HG02840 (cell line): ENCODE measurements around the gene RNF130.
"Not testable (repeated sequence)": the region's sequence is repeated elsewhere in the genome, so short reads cannot be mapped to it uniquely, and the experiment has no call there.

Experiments used
- ATAC-seq: cut with Tn5 transposase; IDR thresholded peaks from one replicate; pipeline ENCODE4 v1.9.1; 2021; ENCODE audit warnings: mild to moderate bottlenecking, moderate library complexity, moderate number of reproducible peaks; ENCODE audit not compliant: unreplicated experiment, low FRiP score

The RNF130 gene

DNA sequence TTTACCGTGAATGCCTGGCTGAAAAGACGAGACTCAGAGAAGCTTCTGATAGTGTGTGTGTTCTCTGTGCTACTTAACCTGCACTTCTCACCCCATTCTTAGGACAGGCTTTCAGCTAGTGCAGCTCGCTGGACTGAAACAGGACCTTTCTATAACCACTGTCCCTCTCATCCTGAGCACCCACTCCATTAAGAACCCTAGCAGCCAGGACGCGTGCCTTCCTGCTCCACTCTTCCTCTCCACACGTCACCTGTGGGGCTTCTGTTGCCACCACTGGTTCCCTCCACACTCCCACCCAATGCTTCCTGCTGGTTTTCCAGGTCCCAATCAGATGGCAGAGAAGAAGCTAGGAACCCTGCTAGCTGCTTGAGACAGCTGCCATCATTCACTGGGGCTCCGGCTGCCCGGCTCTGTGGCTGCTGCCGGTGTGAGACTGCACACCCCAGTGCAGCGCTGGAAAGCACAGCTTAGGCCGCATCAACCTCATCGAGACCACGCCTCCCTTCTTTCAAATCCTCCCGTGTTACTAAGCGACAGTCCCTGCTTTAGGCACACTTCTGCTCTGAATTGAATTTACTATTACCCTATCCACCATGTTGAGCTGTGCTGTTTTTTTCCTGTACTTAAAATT, 44.0 kb downstream of the RNF130 start:
- no peak for ATAC-seq

DNA sequence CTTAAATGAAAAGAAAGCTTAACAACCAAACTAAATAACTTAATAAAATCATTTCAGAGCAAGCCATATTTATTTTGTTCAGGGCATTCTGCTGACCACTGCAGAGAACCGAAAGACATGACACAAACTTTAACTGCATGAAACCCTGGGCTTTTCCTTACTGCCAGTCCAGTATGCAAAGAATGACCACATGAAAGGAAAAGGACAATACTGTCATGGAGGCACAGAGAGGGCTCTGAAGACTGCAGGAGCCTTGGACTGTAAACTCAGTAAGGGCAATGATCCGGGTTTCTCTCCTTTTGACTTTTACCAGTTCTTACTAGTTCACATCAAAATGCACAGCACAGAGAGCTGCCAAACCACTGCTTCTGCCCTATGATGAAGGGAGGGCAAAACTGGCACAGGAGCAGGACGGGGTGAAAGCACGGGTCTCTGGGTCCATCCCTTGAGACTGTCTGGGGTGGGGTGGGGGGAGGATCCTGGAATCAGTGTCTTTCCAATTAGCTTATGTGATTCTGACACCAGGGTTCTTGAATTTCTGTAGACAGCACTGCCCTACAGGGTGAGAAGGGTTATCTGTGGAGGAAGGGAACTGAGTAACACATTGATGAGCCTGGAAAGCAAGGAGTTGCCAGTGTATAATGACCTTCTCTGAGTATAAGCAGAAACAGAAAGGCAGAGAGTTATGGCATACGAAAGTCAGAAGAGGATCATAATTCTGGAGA, 44.7 kb downstream of the RNF130 start:
- no peak for ATAC-seq

GRCh38 chr5:180026320-180026719, 45.2 kb downstream of the RNF130 start:
- ATAC-seq: no peak

DNA sequence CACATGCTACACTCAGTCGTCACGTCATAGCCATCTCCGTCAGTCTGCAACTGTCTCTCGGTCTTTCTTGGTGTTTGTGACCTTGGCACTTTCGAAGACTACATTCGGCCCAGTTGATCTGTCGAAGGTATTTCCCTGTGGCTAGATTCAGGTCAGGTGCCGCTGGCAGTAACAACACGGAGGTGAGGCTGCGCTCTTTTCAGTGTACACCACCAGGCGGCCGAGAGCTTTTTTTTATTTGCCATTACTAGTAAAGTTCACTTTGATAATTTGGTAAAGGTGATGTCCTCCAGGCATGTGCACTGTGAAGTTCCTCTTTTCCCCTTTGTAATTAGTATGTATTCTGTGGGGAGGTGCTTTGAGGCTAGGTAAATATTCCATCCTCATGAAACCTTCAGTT, 49.7 kb downstream of the RNF130 start:
- ATAC-seq: no peak

DNA sequence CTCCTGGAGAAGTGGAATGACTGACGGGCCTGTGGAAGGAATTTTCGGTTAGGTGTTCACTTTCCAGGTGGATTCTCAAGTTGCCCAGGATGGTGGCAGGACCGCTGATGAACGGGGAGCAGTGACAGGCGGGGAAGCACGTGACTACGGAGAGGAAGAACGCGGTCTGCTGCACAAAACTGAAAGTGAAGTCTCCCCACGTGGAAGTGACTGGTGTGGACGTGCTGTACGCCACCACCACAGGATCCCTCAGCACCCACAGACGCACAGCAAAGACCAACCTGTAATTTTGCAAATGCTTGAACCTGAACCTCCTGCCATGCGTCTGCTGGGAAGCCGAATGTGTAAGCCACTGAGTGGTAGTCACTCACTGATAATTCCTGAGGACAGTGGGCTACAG, 51.4 kb downstream of the RNF130 start:
- ATAC-seq: no peak

- no peak for ATAC-seq
These were observed 53.1 kb downstream of the RNF130 start for GRCh38 chr5:180018347-180019060.

DNA sequence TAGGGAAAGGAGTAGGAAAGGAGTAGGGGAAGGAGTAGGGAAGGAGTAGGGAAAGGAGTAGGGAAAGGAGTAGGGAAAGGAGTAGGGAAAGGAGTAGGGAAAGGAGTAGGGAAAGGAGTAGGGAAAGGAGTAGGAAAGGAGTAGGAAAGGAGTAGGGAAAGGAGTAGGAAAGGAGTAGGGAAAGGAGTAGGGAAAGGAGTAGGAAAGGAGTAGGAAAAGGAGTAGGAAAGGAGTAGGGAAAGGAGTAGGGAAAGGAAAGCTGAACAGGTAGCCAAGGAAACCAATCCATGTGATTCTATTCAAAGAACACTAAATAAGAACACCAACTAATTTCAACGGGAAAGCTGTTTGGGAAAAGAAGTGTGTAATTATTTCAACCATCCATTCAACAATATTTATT, 56.0 kb downstream of the RNF130 start:
- not testable (repeated sequence) for ATAC-seq

DNA sequence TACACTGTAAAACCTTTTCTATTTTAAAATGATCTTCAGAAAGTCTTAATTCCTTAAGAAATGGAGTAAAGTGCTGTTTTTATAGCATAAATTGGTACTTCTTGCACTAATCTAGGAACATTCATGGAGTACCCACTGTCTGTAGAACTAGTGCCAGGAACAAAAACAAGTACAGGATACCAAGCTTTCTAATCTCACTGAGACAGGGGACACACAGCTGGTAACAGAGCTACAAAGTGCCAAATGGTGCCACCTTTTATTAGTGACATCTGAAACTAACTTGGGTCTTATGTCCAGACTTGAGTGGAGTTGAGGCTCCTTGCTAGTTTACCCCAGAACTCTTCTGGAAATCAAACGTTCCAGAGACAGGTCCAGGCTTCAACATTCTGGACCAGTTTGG, 57.9 kb downstream of the RNF130 start:
- ATAC-seq: no peak

GRCh38 chr5:180012316-180012715, 59.2 kb downstream of the RNF130 start:
- ATAC-seq: no peak

DNA sequence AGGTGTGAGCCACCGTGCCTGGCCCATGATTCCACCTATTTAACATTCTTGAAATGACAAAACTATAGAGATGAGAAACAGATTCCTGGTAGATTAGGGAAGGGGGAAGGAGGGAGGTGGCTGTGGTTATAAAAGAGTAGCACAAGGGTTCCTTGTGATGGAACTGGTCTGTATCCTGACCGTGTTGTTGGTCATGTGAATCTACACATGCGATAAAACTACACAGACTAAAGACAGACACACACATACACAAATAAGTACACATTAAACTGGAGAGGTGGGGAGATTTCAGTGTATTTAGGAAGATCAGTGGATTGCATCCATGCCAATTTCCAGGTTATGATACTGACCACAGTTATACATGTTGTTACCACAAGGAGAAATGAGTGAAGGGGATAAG, 60.9 kb downstream of the RNF130 start:
- ATAC-seq: no peak

- ATAC-seq: no peak
These were observed 62.0 kb downstream of the RNF130 start for GRCh38 chr5:180009581-180009980.

- ATAC-seq: no peak
These were observed 63.1 kb downstream of the RNF130 start for GRCh38 chr5:180008433-180008832.

DNA sequence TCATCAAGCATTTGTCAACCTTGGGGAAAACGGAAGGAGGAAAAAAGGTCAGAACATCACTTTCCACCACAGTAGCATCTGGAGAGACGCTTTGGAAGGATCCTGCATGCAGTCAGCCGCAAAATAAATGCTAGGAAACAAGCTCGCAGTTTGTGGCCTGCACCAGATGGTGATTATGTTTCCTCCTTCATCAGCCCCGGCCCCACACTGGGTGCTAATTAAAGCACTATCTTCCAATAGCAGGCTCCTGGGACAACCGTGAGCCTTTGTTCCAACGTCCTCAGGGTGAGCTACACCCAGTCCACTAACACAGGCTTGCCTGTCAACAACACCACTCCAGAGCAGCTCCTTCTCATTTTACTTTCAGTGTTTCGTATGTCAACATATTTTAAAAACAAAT, 64.0 kb downstream of the RNF130 start:
- ATAC-seq: no peak

GRCh38 chr5:180006141-180006540, 65.4 kb downstream of the RNF130 start:
- no peak for ATAC-seq

- ATAC-seq: no peak
These were observed 68.4 kb downstream of the RNF130 start for GRCh38 chr5:180003127-180003526.

DNA sequence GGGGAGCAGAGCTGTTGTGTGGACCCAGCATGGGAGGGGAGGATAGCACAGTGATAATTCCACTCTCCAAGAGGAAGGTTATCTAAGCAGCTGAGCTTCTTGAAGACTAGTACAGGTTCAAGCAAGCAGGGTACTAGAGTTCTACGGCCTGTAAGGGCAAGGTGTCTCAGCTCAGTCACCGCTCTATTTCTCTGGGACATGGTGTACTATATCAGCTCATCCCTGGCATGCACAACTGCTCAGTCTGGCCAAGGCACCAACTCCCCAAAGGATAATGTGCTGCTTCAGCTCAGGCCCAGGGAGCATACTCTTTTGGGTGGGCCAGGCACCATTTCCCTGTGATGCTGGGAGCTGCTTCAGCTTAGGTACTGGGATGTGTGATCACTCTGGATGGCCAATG, 69.8 kb downstream of the RNF130 start:
- no peak for ATAC-seq

DNA sequence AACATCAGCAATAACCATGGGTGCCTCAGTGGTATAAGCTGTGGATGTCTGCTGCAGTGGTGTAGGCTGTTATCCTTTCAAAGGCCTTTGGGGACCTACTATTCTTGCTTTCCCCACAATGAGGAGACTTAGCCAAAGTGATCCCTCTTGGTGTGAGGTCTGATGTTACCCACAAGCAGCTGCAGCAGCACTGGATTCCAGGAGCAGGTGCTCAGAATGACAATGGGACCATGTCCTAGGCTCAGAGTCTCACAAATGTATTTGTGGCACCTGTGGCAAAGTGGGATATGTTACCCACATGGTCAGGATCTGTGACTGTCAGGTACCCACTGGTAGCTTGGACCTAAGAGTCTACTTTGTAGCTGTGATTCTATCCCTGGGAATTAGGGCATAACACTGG, 70.4 kb downstream of the RNF130 start:
- ATAC-seq: no peak

DNA sequence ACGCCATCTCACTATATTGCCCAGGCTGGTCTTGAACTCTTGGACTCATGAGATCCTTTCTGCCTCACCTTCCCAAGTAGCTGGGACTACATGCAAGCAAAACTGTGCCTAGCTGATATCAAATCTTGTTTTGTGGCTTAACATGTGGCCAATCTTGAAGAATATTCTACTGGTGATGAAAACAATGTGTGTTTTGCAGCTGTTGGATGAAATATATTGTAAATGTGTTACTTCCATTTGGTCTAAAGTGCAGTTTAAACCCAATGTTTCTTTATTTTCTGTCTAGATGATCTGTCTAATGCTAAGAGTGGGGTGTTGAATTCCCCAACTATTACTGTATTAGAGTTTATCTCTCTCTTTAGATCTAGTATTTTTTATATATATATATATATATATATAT, 73.1 kb downstream of the RNF130 start:
- no peak for ATAC-seq

- ATAC-seq: no peak
These were observed 76.8 kb downstream of the RNF130 start for GRCh38 chr5:179994583-179995323.

DNA sequence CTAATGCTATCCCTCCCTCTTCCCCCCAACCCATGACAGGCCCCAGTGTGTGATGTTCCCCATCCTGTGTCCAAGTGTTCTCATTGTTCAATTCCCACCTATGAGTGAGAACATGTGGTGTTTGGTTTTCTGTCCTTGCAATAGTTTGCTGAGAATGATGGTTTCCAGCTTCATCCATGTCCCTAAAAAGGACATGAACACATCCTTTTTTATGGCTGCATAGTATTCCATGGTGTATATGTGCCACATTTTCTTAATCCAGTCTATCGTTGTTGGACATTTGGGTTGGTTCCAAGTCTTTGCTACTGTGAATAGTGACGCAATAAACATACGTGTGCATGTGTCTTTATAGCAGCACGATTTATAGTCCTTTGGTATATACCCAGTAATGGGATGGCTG, 78.7 kb downstream of the RNF130 start:
- ATAC-seq: not testable (repeated sequence)

DNA sequence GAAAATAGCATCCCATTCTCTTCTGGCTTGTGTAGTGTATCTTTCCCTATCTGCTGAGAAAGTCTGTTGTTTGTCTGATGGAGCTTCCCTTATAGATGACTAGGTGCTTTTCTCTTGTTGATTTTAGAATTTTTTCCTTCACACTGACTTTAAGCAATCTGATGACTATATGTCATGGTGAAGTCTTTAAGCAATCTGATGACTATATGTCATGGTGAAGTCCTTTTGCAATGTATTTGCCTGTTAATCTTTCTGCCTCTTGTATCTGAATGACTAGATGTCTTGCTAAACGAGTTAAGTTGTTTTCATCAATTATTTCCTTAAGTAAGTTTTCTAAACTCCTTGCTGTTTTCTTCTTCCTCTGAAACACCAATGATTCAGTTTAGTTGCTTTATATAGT, 80.5 kb downstream of the RNF130 start:
- ATAC-seq: no peak
